GM12878 (cell line): ENCODE data around the gene GZF1. TPM values are rescaled to one million over a fixed set of nuclear protein-coding genes. Genes with fewer than 3 reads are reported as not detected.

ENCODE experiments used
- ATAC-seq: fragments of 200-7000 bp; cut with Tn5 transposase; 3 replicates; pipeline ENCODE4 v1.9.1; 2020; ENCODE audit warnings: mild to moderate bottlenecking, moderate library complexity
- BruUV-seq: library from RNA; stranded (reverse); fragments of 400-500 nt; replicated peaks from 2 replicates; lab custom pipeline; 2021; lab: Mats Ljungman, UMichigan
- CTCF ChIA-PET: fragments of 300-600 bp; sonication (Branson Sonifier 250); formaldehyde crosslinking; extraction: SDS; loops from one replicate; lab custom pipeline; 2021; ENCODE audit warnings: inconsistent platforms; lab: Yijun Ruan, JAX
- POLR2A ChIA-PET: fragments of 350-600 bp; formaldehyde crosslinking; extraction: SDS; loops from one replicate; lab custom pipeline; 2021; ENCODE audit warnings: inconsistent platforms; lab: Charles Lee
- RAD21 ChIA-PET: fragments of 300-600 bp; sonication (Branson Sonifier 250); formaldehyde crosslinking; loops from one replicate; lab custom pipeline; 2023; ENCODE audit warnings: antibody characterized with exemption; ENCODE audit not compliant: unreplicated experiment; lab: Charles Lee
- SMC1A ChIA-PET: fragments of 300-600 bp; sonication (Branson Sonifier 250); formaldehyde crosslinking; loops from one replicate; lab custom pipeline; 2023; ENCODE audit not compliant: unreplicated experiment, uncharacterized antibody; lab: Charles Lee
- DNase-seq: peaks from one replicate; pipeline ENCODE4 v3.0.0-alpha.2; 2011; ENCODE audit warnings: low read depth, low spot score
- FAIRE-seq: peaks from 3 replicates; lab custom pipeline; 2011; peaks lifted over from hg19 to GRCh38; lab: Jason Lieb, UNC
- H2AFZ ChIP-seq: 2 replicates; pipeline ENCODE4 v1.6.0; 2011; ENCODE audit warnings: low read depth, low read length, control low read depth; ENCODE audit not compliant: control insufficient read depth
- H3K27ac ChIP-seq: 2 replicates; pipeline ENCODE4 v1.5.1; 2011; ENCODE audit warnings: control low read depth; ENCODE audit not compliant: control insufficient read depth, insufficient read depth
- H3K27me3 ChIP-seq, 2 experiments: replicated peaks in 1 of 2; 2 replicates each; pipeline versions ENCODE4 v1.6.0 to v1.6.1; 2011; ENCODE audit warnings: low read length in 1 of 2; ENCODE audit not compliant: control insufficient read depth in 2 of 2, insufficient read depth in 2 of 2
- H3K36me3 ChIP-seq, 2 experiments: 2 replicates each; pipeline ENCODE4 v1.5.1; 2011; ENCODE audit warnings: low read length in 1 of 2; ENCODE audit not compliant: control insufficient read depth in 2 of 2, insufficient read depth in 2 of 2
- H3K4me1 ChIP-seq: 2 replicates; pipeline ENCODE4 v1.6.1; 2011; ENCODE audit warnings: mild to moderate bottlenecking, low read length, moderate library complexity, mixed read lengths; ENCODE audit not compliant: control insufficient read depth, insufficient read depth
- H3K4me2 ChIP-seq: 2 replicates; pipeline ENCODE4 v1.6.0; 2011; ENCODE audit warnings: control low read depth; ENCODE audit not compliant: control insufficient read depth, insufficient read depth
- H3K4me3 ChIP-seq: fragments of 200-600 bp; sonication (generic); 2 replicates; pipeline ENCODE4 v1.5.1; 2016
- H3K79me2 ChIP-seq: 2 replicates; pipeline ENCODE4 v1.6.0; 2011; ENCODE audit warnings: low read length; ENCODE audit not compliant: control insufficient read depth, insufficient read depth
- H3K9ac ChIP-seq: 2 replicates; pipeline ENCODE4 v1.8.0; 2011; ENCODE audit warnings: low read length, control low read depth, mixed read lengths; ENCODE audit not compliant: control insufficient read depth, insufficient read depth
- H3K9me3 ChIP-seq: replicated peaks from 3 replicates; pipeline ENCODE4 v1.5.1; 2011; ENCODE audit warnings: mild to moderate bottlenecking, low read length; ENCODE audit not compliant: control insufficient read depth, insufficient read depth
- H4K20me1 ChIP-seq: 2 replicates; pipeline ENCODE4 v1.6.0; 2011; ENCODE audit not compliant: control insufficient read depth, insufficient read depth
- CHD4 ChIP-seq: fragments of 200-600 bp; sonication (generic); IDR thresholded peaks from 2 replicates; pipeline ENCODE4 v1.6.1; 2016; ENCODE audit warnings: mild to moderate bottlenecking
- HDGF ChIP-seq: fragments of 450-650 bp; IDR thresholded peaks from 2 replicates; pipeline ENCODE4 v1.6.1; 2016; ENCODE audit warnings: antibody characterized with exemption
- PAX8 ChIP-seq: fragments of 450-650 bp; IDR thresholded peaks from 2 replicates; pipeline ENCODE4 v1.6.1; 2017; ENCODE audit warnings: mild to moderate bottlenecking, moderate library complexity
- SIN3A ChIP-seq: IDR thresholded peaks from 2 replicates; pipeline ENCODE4 v1.6.1; 2012; ENCODE audit warnings: low read depth, low read length, improper control_type of control experiment
- SMC3 ChIP-seq: IDR thresholded peaks from 2 replicates; pipeline ENCODE4 v1.6.1; 2011; ENCODE audit warnings: low read length, improper control_type of control experiment, borderline replicate concordance
- SUPT20H ChIP-seq: IDR thresholded peaks from 2 replicates; pipeline ENCODE4 v1.6.1; 2011; ENCODE audit warnings: low read depth, mild to moderate bottlenecking, low read length, moderate library complexity, borderline replicate concordance; ENCODE audit not compliant: control insufficient read depth
- WGBS: methylation state at CpG from one replicate; pipeline ENCODE4 v1.1.6; 2016; ENCODE audit warnings: low lambda C conversion rate; ENCODE audit not compliant: insufficient replicate concordance, insufficient coverage; ENCODE audit errors: missing lambda C conversion rate; 5-methylcytosine and 5-hydroxymethylcytosine counted together
- in situ Hi-C: fragments of 300-500 bp; cut with MboI; formaldehyde crosslinking; loops from 9 replicates; pipeline ENCODE4 v1.14.3; 2018; ENCODE audit warnings: mixed read lengths
- intact Hi-C: fragments of 100-400 bp; cut with micrococcal nuclease; formaldehyde crosslinking; loops from one replicate; pipeline ENCODE4 v1.14.2; 2022; ENCODE audit not compliant: unreplicated experiment
- polyA plus RNA-seq, 11 experiments: library from polyadenylated mRNA; depleted of rRNA in 4 of 11; unstranded in 6 of 11; stranded (reverse) in 5 of 11; fragments of >200 nt; fragmentation: Nextera tagmentation in 4 of 11; fragmentation: Illumina TruSeq in 1 of 11; extraction: Ambion mirVana in 4 of 11; extraction: Trizol in 1 of 11; gene quantifications; 1 replicate in 1 of 11; 2 replicates in 10 of 11; pipeline versions ENCODE4 v1.2.1 to v1.2.3, GENCODE V29; 2011 to 2016; ENCODE audit warnings: inconsistent platforms in 2 of 11, missing spikeins in 2 of 11, low read depth in 1 of 11
- total RNA-seq, 4 experiments: library from RNA; depleted of rRNA in 3 of 4; stranded (reverse); fragments of >200 nt in 3 of 4; fragmentation: Illumina TruSeq in 1 of 4; extraction: Trizol in 1 of 4; gene quantifications; 2 replicates each; pipeline versions ENCODE4 v1.2.1 to v1.2.3, GENCODE V29; 2013 to 2021
- TF ChIP-seq, protein P1 (sequence below): fragments of 450-650 bp; IDR thresholded peaks from 2 replicates; pipeline ENCODE4 v1.6.1; 2017; ENCODE audit warnings: borderline replicate concordance
- TF ChIP-seq, protein P2 (sequence below), 3 experiments: IDR thresholded peaks in 2 of 3; conservative IDR thresholded peaks in 1 of 3; 2 replicates each; pipeline ENCODE4 v1.5.1; 2011; ENCODE audit warnings: low read depth in 3 of 3, low read length in 3 of 3, mild to moderate bottlenecking in 3 of 3, control low read depth in 2 of 3, moderate library complexity in 2 of 3, inconsistent platforms in 1 of 3, mixed read lengths in 1 of 3; ENCODE audit not compliant: control insufficient read depth in 2 of 3, insufficient read depth in 1 of 3; ENCODE audit errors: extremely low read depth in 1 of 3
- TF ChIP-seq, protein P3 (sequence below): IDR thresholded peaks from 2 replicates; pipeline ENCODE4 v1.6.1; 2011; ENCODE audit warnings: low read depth, mild to moderate bottlenecking, low read length, moderate library complexity, borderline replicate concordance; ENCODE audit errors: extremely low read depth
- TF ChIP-seq, protein P4 (sequence below): fragments of 450-650 bp; conservative IDR thresholded peaks from 2 replicates; pipeline ENCODE4 v1.6.1; 2017; ENCODE audit warnings: mild to moderate bottlenecking, moderate library complexity
- TF ChIP-seq, protein P5 (sequence below): fragments of 450-650 bp; IDR thresholded peaks from 2 replicates; pipeline ENCODE4 v1.6.1; 2017; ENCODE audit warnings: mild to moderate bottlenecking, moderate library complexity

GZF1 gene
- total and polyA plus RNA-seq, 10 of the 15 experiments (the other 5 are each of a cell fraction or from before 2014, with no cell fraction given): 2.2 to 19.5 (median 9.7) TPM

DNA sequence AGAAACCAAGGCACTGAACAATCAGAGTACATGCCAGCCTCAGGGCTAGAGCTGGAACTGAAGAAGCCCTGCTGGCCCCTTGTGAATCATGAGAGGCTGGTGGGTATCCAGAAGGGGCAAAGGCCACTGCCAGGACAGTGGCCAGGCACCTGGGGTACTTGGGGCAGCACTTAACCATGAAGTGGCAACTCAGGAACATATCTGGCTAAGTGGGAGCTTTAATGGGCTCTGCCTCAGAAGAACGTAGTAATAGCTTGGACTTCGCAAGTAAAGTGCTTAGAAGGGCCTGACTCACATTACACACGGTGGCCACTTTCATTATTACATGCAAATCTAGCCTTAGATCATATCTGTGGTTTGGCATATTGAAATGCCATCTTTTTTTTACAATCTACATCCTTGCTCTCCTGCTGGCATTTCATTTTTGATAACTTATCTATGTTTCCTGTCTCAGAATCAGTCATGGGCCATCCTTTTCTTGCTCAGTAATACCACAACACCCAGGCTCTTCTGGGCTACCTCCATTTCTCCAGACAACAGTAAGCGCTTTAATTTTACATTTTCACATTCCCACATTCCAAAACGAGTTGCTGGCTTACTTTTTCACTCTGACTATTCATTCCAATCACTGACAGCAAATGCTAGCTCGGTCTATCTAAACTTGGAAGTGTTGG, 37.7 kb downstream of the GZF1 start (continued):
- TF ChIP-seq, protein P1, sequence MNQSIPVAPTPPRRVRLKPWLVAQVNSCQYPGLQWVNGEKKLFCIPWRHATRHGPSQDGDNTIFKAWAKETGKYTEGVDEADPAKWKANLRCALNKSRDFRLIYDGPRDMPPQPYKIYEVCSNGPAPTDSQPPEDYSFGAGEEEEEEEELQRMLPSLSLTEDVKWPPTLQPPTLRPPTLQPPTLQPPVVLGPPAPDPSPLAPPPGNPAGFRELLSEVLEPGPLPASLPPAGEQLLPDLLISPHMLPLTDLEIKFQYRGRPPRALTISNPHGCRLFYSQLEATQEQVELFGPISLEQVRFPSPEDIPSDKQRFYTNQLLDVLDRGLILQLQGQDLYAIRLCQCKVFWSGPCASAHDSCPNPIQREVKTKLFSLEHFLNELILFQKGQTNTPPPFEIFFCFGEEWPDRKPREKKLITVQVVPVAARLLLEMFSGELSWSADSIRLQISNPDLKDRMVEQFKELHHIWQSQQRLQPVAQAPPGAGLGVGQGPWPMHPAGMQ: no peak
- TF ChIP-seq HDGF: no peak

DNA sequence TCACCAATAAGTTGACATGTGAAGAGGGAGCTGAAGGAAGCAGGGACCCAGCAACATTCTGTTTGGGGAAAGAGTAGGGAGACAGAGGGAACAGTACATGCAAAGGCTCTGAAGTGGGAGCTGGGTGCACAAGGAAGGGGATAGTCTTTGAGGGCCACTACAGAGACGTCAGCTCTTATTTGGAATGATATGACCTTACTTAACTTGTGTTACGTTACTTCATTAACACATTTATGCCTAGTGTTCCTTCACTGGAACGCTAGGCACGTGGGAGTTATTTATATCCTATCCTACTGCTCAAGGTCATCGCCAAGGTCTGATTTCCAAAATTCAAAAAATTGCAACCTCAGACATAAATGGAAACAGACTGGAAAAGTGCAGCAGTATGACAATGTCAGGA, 39.1 kb downstream of the GZF1 start:
- FAIRE-seq (no peak), DNase-seq (no peak), ATAC-seq (no peak)
- ChIA-PET RAD21 (no interaction called here), SMC1A (no interaction called here), POLR2A (no interaction called here), CTCF (interaction anchor here (0.8 kb wide), 1 partner anchor 44 kb away, joined by 3 read pairs; no protein-coding TSS in a partner anchor)
- no peaks in the 10 kb centered on the region for H3K27me3 ChIP-seq
- peaks cover 0 to 16% of the 10 kb centered on the region in 2 experiments for H3K36me3 ChIP-seq
- BruUV-seq: no TSS peak
- no peak overlapping the region for H3K27ac ChIP-seq
- H2AFZ ChIP-seq: no peak overlapping the region
- H3K4me2 ChIP-seq: no peak overlapping the region
- H3K4me1 ChIP-seq: peaks cover 11% of the 10 kb centered on the region
- H3K9me3 ChIP-seq: no peaks in the 10 kb centered on the region
- in situ Hi-C loops (no loop called here), intact Hi-C loops (no loop called here)
- WGBS: 82% methylated on average over 5 of the region's 5 CpGs
- H3K79me2 ChIP-seq: peaks cover 9% of the 10 kb centered on the region
- H4K20me1 ChIP-seq: no peaks in the 10 kb centered on the region
- H3K4me3 ChIP-seq: no peak overlapping the region
- no peak overlapping the region for H3K9ac ChIP-seq
- TF ChIP-seq, protein P2, sequence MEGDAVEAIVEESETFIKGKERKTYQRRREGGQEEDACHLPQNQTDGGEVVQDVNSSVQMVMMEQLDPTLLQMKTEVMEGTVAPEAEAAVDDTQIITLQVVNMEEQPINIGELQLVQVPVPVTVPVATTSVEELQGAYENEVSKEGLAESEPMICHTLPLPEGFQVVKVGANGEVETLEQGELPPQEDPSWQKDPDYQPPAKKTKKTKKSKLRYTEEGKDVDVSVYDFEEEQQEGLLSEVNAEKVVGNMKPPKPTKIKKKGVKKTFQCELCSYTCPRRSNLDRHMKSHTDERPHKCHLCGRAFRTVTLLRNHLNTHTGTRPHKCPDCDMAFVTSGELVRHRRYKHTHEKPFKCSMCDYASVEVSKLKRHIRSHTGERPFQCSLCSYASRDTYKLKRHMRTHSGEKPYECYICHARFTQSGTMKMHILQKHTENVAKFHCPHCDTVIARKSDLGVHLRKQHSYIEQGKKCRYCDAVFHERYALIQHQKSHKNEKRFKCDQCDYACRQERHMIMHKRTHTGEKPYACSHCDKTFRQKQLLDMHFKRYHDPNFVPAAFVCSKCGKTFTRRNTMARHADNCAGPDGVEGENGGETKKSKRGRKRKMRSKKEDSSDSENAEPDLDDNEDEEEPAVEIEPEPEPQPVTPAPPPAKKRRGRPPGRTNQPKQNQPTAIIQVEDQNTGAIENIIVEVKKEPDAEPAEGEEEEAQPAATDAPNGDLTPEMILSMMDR (IDR thresholded peaks at IDR 0.05 in 2 of 3, conservative IDR thresholded peaks at IDR 0.05 in 1 of 3; ENCODE audit: control insufficient read depth in 2 of 3, extremely low read depth in 1 of 3, insufficient read depth in 1 of 3, low read depth in 3 of 3, low read length in 3 of 3): no peak
- TF ChIP-seq SUPT20H (no peak), SMC3 (no peak), CHD4 (no peak), PAX8 (no peak), SIN3A (no peak)
- TF ChIP-seq, protein P3, sequence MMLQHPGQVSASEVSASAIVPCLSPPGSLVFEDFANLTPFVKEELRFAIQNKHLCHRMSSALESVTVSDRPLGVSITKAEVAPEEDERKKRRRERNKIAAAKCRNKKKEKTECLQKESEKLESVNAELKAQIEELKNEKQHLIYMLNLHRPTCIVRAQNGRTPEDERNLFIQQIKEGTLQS: no peak
- TF ChIP-seq, protein P4, sequence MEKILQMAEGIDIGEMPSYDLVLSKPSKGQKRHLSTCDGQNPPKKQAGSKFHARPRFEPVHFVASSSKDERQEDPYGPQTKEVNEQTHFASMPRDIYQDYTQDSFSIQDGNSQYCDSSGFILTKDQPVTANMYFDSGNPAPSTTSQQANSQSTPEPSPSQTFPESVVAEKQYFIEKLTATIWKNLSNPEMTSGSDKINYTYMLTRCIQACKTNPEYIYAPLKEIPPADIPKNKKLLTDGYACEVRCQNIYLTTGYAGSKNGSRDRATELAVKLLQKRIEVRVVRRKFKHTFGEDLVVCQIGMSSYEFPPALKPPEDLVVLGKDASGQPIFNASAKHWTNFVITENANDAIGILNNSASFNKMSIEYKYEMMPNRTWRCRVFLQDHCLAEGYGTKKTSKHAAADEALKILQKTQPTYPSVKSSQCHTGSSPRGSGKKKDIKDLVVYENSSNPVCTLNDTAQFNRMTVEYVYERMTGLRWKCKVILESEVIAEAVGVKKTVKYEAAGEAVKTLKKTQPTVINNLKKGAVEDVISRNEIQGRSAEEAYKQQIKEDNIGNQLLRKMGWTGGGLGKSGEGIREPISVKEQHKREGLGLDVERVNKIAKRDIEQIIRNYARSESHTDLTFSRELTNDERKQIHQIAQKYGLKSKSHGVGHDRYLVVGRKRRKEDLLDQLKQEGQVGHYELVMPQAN: no peak
- TF ChIP-seq, protein P5, sequence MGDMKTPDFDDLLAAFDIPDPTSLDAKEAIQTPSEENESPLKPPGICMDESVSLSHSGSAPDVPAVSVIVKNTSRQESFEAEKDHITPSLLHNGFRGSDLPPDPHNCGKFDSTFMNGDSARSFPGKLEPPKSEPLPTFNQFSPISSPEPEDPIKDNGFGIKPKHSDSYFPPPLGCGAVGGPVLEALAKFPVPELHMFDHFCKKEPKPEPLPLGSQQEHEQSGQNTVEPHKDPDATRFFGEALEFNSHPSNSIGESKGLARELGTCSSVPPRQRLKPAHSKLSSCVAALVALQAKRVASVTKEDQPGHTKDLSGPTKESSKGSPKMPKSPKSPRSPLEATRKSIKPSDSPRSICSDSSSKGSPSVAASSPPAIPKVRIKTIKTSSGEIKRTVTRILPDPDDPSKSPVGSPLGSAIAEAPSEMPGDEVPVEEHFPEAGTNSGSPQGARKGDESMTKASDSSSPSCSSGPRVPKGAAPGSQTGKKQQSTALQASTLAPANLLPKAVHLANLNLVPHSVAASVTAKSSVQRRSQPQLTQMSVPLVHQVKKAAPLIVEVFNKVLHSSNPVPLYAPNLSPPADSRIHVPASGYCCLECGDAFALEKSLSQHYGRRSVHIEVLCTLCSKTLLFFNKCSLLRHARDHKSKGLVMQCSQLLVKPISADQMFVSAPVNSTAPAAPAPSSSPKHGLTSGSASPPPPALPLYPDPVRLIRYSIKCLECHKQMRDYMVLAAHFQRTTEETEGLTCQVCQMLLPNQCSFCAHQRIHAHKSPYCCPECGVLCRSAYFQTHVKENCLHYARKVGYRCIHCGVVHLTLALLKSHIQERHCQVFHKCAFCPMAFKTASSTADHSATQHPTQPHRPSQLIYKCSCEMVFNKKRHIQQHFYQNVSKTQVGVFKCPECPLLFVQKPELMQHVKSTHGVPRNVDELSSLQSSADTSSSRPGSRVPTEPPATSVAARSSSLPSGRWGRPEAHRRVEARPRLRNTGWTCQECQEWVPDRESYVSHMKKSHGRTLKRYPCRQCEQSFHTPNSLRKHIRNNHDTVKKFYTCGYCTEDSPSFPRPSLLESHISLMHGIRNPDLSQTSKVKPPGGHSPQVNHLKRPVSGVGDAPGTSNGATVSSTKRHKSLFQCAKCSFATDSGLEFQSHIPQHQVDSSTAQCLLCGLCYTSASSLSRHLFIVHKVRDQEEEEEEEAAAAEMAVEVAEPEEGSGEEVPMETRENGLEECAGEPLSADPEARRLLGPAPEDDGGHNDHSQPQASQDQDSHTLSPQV: no peak
